H1 (cell line): ENCODE results near the gene UPK1B. TPM values are rescaled to one million over a fixed set of nuclear protein-coding genes. Genes with fewer than 3 reads are reported as not detected.
A peak's percentile ranks its signal among the peaks of the same experiment; 100 is the strongest.

Source experiments
- CTCF ChIA-PET: fragments of 300-600 bp; sonication (Branson Sonifier 250); formaldehyde crosslinking; loops from one replicate; lab custom pipeline; 2021; ENCODE audit not compliant: partially characterized antibody; lab: Charles Lee
- POLR2A ChIA-PET: fragments of 300-600 bp; sonication (Branson Sonifier 250); formaldehyde crosslinking; loops from one replicate; lab custom pipeline; 2021; ENCODE audit warnings: inconsistent platforms; ENCODE audit not compliant: partially characterized antibody; lab: Charles Lee
- DNase-seq, 2 experiments: peaks; one replicate each; pipeline versions ENCODE4 v3.0.0 to v3.0.0-alpha.2; 2010 to 2022; ENCODE audit warnings: low spot score in 2 of 2, low read depth in 1 of 2, mixed read lengths in 1 of 2
- FAIRE-seq: peaks from 2 replicates; lab custom pipeline; 2011; peaks lifted over from hg19 to GRCh38; lab: Jason Lieb, UNC
- H2AFZ ChIP-seq: 2 replicates; pipeline ENCODE4 v1.8.1; 2012; ENCODE audit warnings: low read length, inconsistent platforms
- H2AK5ac ChIP-seq: 2 replicates; pipeline ENCODE4 v1.6.1; 2013; ENCODE audit warnings: low read depth, low read length
- H2BK120ac ChIP-seq: replicated peaks from 2 replicates; pipeline ENCODE3; 2013; ENCODE audit warnings: low read depth, low read length, inconsistent platforms
- H2BK12ac ChIP-seq: 2 replicates; pipeline ENCODE4 v1.6.1; 2013; ENCODE audit warnings: low read depth, low read length
- H2BK15ac ChIP-seq: 2 replicates; pipeline ENCODE4 v1.6.1; 2013; ENCODE audit warnings: low read length
- H2BK20ac ChIP-seq: 2 replicates; pipeline ENCODE4 v1.6.1; 2013; ENCODE audit warnings: low read length
- H2BK5ac ChIP-seq: 2 replicates; pipeline ENCODE4 v1.6.1; 2013; ENCODE audit warnings: low read depth, low read length
- H3K14ac ChIP-seq: 2 replicates; pipeline ENCODE4 v1.6.1; 2013; ENCODE audit warnings: inconsistent platforms; ENCODE audit not compliant: insufficient read length
- H3K18ac ChIP-seq: 2 replicates; pipeline ENCODE4 v1.6.1; 2013; ENCODE audit warnings: low read length; ENCODE audit errors: extremely low read depth
- H3K23ac ChIP-seq: 2 replicates; pipeline ENCODE4 v1.6.1; 2013; ENCODE audit warnings: inconsistent platforms; ENCODE audit not compliant: insufficient read length
- H3K23me2 ChIP-seq: 2 replicates; pipeline ENCODE4 v1.6.1; 2013; ENCODE audit warnings: low read depth, low read length
- H3K27ac ChIP-seq: 2 replicates; pipeline ENCODE4 v1.6.1; 2011; ENCODE audit warnings: low read depth, low read length, inconsistent platforms
- H3K27me3 ChIP-seq, 4 experiments: replicated peaks in 1 of 4; 1 replicate in 1 of 4; 2 replicates in 3 of 4; pipeline versions ENCODE4 v1.6.1 to v1.8.1; 2011 to 2013; ENCODE audit warnings: low read length in 3 of 4, mild to moderate bottlenecking in 3 of 4, inconsistent platforms in 2 of 4, mixed read lengths in 2 of 4, moderate library complexity in 1 of 4; ENCODE audit not compliant: control insufficient read depth in 3 of 4, insufficient read depth in 3 of 4; ENCODE audit errors: extremely low read depth in 1 of 4
- H3K36me3 ChIP-seq, 4 experiments: 2 replicates each; pipeline versions ENCODE4 v1.6.1 to v1.8.1; 2011 to 2013; ENCODE audit warnings: mild to moderate bottlenecking in 4 of 4, low read length in 3 of 4, moderate library complexity in 2 of 4, control low read depth in 1 of 4, inconsistent platforms in 1 of 4; ENCODE audit not compliant: insufficient read depth in 4 of 4, control insufficient read depth in 2 of 4
- H3K4ac ChIP-seq: replicated peaks from 2 replicates; pipeline ENCODE3; 2013; ENCODE audit warnings: low read length, low read depth, mixed read lengths, inconsistent platforms; ENCODE audit not compliant: insufficient read length
- H3K4me1 ChIP-seq, 4 experiments: replicated peaks in 1 of 4; 1 replicate in 1 of 4; 2 replicates in 3 of 4; pipeline versions ENCODE4 v1.6.1 to v1.8.1; 2011 to 2013; ENCODE audit warnings: low read length in 3 of 4, inconsistent platforms in 2 of 4, mixed read lengths in 1 of 4; ENCODE audit not compliant: insufficient read depth in 4 of 4, control insufficient read depth in 3 of 4
- H3K4me2 ChIP-seq, 2 experiments: 2 replicates each; pipeline versions ENCODE4 v1.6.1 to v1.8.1; 2011 to 2013; ENCODE audit warnings: low read depth in 2 of 2, low read length in 2 of 2, control low read depth in 1 of 2, inconsistent platforms in 1 of 2, mild to moderate bottlenecking in 1 of 2; ENCODE audit not compliant: insufficient read depth in 1 of 2
- H3K4me3 ChIP-seq, 4 experiments: fragments of 200-600, 300-600 bp in 1 of 4; sonication (generic), shearing (Covaris generic), sonication (Bioruptor Twin) in 1 of 4; 2 replicates each; pipeline versions ENCODE4 v1.5.1 to v1.8.1; 2011 to 2016; ENCODE audit warnings: low read length in 4 of 4, low read depth in 3 of 4, control low read depth in 2 of 4, inconsistent platforms in 2 of 4, mild to moderate bottlenecking in 2 of 4, mixed read lengths in 1 of 4, moderate library complexity in 1 of 4; ENCODE audit not compliant: insufficient read depth in 2 of 4; ENCODE audit errors: extremely low read depth in 1 of 4
- H3K56ac ChIP-seq: replicated peaks from 2 replicates; pipeline ENCODE3; 2013; ENCODE audit warnings: low read depth, mild to moderate bottlenecking, mixed read lengths, low read length, inconsistent platforms; ENCODE audit not compliant: insufficient read length
- H3K79me1 ChIP-seq: 2 replicates; pipeline ENCODE4 v1.6.1; 2013; ENCODE audit warnings: low read depth, low read length, control low read depth
- H3K79me2 ChIP-seq, 2 experiments: 2 replicates each; pipeline versions ENCODE4 v1.6.1 to v1.8.1; 2012 to 2013; ENCODE audit warnings: low read length in 2 of 2, mild to moderate bottlenecking in 2 of 2, inconsistent platforms in 1 of 2; ENCODE audit not compliant: insufficient read depth in 2 of 2, control insufficient read depth in 1 of 2
- H3K9ac ChIP-seq, 4 experiments: replicated peaks in 1 of 4; 1 replicate in 1 of 4; 2 replicates in 3 of 4; pipeline versions ENCODE4 v1.6.1 to v1.8.1; 2011 to 2013; ENCODE audit warnings: low read depth in 3 of 4, low read length in 3 of 4, control low read depth in 2 of 4, mild to moderate bottlenecking in 2 of 4, moderate library complexity in 2 of 4, inconsistent platforms in 1 of 4; ENCODE audit errors: extremely low read depth in 1 of 4
- H3K9me3 ChIP-seq, 2 experiments: 2 replicates each; pipeline versions ENCODE4 v1.6.1 to v1.8.1; 2012 to 2013; ENCODE audit warnings: mild to moderate bottlenecking in 2 of 2, moderate library complexity in 2 of 2, control low read depth in 1 of 2, inconsistent platforms in 1 of 2, low read depth in 1 of 2, low read length in 1 of 2, mixed read lengths in 1 of 2; ENCODE audit not compliant: insufficient read depth in 2 of 2
- H4K20me1 ChIP-seq, 2 experiments: replicated peaks in 1 of 2; 2 replicates each; pipeline versions ENCODE3 to v1.8.1; 2011 to 2013; ENCODE audit warnings: inconsistent platforms in 2 of 2, low read length in 2 of 2, mild to moderate bottlenecking in 1 of 2; ENCODE audit not compliant: insufficient read depth in 2 of 2, control insufficient read depth in 1 of 2
- H4K5ac ChIP-seq: 2 replicates; pipeline ENCODE4 v1.6.1; 2013; ENCODE audit warnings: low read length, low read depth, mixed read lengths, inconsistent platforms; ENCODE audit not compliant: insufficient read length
- H4K8ac ChIP-seq: 2 replicates; pipeline ENCODE4 v1.8.0; 2013; ENCODE audit warnings: mild to moderate bottlenecking, moderate library complexity, low read length, inconsistent platforms; ENCODE audit not compliant: insufficient read depth; ENCODE audit errors: extremely low read depth
- H4K91ac ChIP-seq: replicated peaks from 2 replicates; pipeline ENCODE3; 2013; ENCODE audit warnings: low read length, mixed read lengths, inconsistent platforms; ENCODE audit not compliant: insufficient read length
- CEBPB ChIP-seq: IDR thresholded peaks from 2 replicates; pipeline ENCODE4 v1.6.1; 2012; ENCODE audit warnings: low read depth, low read length
- JUND ChIP-seq: IDR thresholded peaks from 2 replicates; pipeline ENCODE4 v1.6.1; 2011; ENCODE audit warnings: mild to moderate bottlenecking, improper control_type of control experiment, low read length
- MAFK ChIP-seq: IDR thresholded peaks from 2 replicates; pipeline ENCODE4 v1.6.1; 2012; ENCODE audit warnings: low read depth, mild to moderate bottlenecking, improper control_type of control experiment, low read length
- MAX ChIP-seq: IDR thresholded peaks from 2 replicates; pipeline ENCODE4 v1.6.1; 2012; ENCODE audit warnings: inconsistent platforms
- NANOG ChIP-seq: IDR thresholded peaks from 2 replicates; pipeline ENCODE4 v1.6.1; 2011; ENCODE audit warnings: low read length, low read depth, mild to moderate bottlenecking, inconsistent platforms; ENCODE audit not compliant: insufficient read depth, poor library complexity, severe bottlenecking
- POLR2A ChIP-seq, 2 experiments: IDR thresholded peaks; 1 replicate in 1 of 2; 2 replicates in 1 of 2; pipeline ENCODE4 v1.6.1; 2011; ENCODE audit warnings: low read depth in 2 of 2, low read length in 2 of 2, mild to moderate bottlenecking in 2 of 2; ENCODE audit errors: control extremely low read depth in 1 of 2
- POLR2AphosphoS5 ChIP-seq: IDR thresholded peaks from 2 replicates; pipeline ENCODE4 v1.6.1; 2011; ENCODE audit warnings: low read depth, low read length
- POU5F1 ChIP-seq: IDR thresholded peaks from 2 replicates; pipeline ENCODE4 v1.6.1; 2011; ENCODE audit warnings: low read depth, mild to moderate bottlenecking, low read length, moderate library complexity
- SRF ChIP-seq: IDR thresholded peaks from 2 replicates; pipeline ENCODE4 v1.6.1; 2011; ENCODE audit warnings: mild to moderate bottlenecking, low read depth, low read length, moderate library complexity
- WGBS, 2 experiments: shearing (Covaris generic) in 1 of 2; methylation state at CpG; one replicate each; pipeline versions ENCODE4 v1.1.6 to v1.1.7; 2013 to 2015; ENCODE audit warnings: low lambda C conversion rate in 2 of 2, mixed read lengths in 2 of 2, inconsistent platforms in 1 of 2, low coverage in 1 of 2, missing lambda C conversion rate in 1 of 2; ENCODE audit not compliant: insufficient replicate concordance in 2 of 2, insufficient coverage in 1 of 2, insufficient read length in 1 of 2; ENCODE audit errors: extremely low coverage in 1 of 2, missing lambda C conversion rate in 1 of 2; 5-methylcytosine and 5-hydroxymethylcytosine counted together
- polyA plus RNA-seq, 7 experiments: library from polyadenylated mRNA; depleted of rRNA in 3 of 7; stranded (reverse) in 5 of 7; unstranded in 2 of 7; fragments of >200 nt in 5 of 7; fragments of 200-250 nt in 2 of 7; gene quantifications; 1 replicate in 5 of 7; 2 replicates in 1 of 7; 4 replicates in 1 of 7; pipeline versions ENCODE4 v1.2.1 to v1.2.3, GENCODE V29; 2011 to 2013; ENCODE audit warnings: missing spikeins in 2 of 7, mixed read lengths in 2 of 7
- total RNA-seq: library from RNA; stranded (reverse); fragmentation: NEBNext Ultra II Directional; extraction: Animal tissue kit (Norgen Biotek cat#: 25700); gene quantifications from 2 replicates; pipeline ENCODE4 v1.2.1, GENCODE V29; 2021

The UPK1B gene
- total and polyA plus RNA-seq, 2 of the 8 experiments (the other 6 are each of a cell fraction or from before 2014, with no cell fraction given) = 0.67 to 0.68 TPM

GRCh38 chr3:119205685-119206084 is 32.3 kb downstream of the UPK1B start:
- Histone ChIP-seq H3K27me3 (no peaks in the 10 kb centered on the region), H3K27ac (no peak overlapping the region), H3K79me2 (no peaks in the 10 kb centered on the region), H2BK120ac (no peak overlapping the region), H2BK5ac (no peak overlapping the region), H3K4ac (no peak overlapping the region), H4K5ac (no peak overlapping the region), H4K20me1 (no peaks in the 10 kb centered on the region), H2BK20ac (no peak overlapping the region), H3K9me3 (peaks cover 0 to 2% of the 10 kb centered on the region in 2 experiments; a peak in 1 of 4 replicates), H2AFZ (no peak overlapping the region), H3K14ac (no peak overlapping the region), H3K23ac (no peak overlapping the region), H2BK15ac (no peak overlapping the region), H3K9ac (no peak overlapping the region), H3K4me3 (no peak overlapping the region), H3K4me2 (no peak overlapping the region), H3K56ac (no peak overlapping the region), H3K23me2 (no peaks in the 10 kb centered on the region; the same call in 1 of the 2 replicates), H3K18ac (no peak overlapping the region), H4K8ac (no peak overlapping the region)
- no peak for FAIRE-seq
- POLR2A ChIA-PET = interaction anchor here (0.8 to 1.1 kb wide), 2 partner anchors 36 to 244 kb away, joined by 3 to 4 read pairs; partner anchors contain the start of gene B4GALT4
- TF ChIP-seq NANOG (no peak), JUND (no peak), SRF (no peak), MAFK (no peak), POLR2A (IDR thresholded peaks at IDR 0.05; ENCODE audit: control extremely low read depth in 1 of 2, low read depth in 2 of 2, low read length in 2 of 2) (peak in 1 of 2 experiments; percentile 21; a peak in 1 of 3 replicates), POLR2AphosphoS5 (peak; percentile 30; the same call in 1 of the 2 replicates), MAX (no peak), CEBPB (no peak), POU5F1 (no peak)
- TF ChIP-seq, all 59 proteins: peak for 2
- Histone ChIP-seq H3K4me1 (no peaks in the 10 kb centered on the region), H2AK5ac (no peak overlapping the region), H4K91ac (no peak overlapping the region), H3K36me3 (peaks cover 0 to 13% (median 1%) of the 10 kb centered on the region in 4 experiments; a peak in 1 of 8 replicates), H2BK12ac (no peak overlapping the region), H3K79me1 (no peaks in the 10 kb centered on the region)
- no peak for DNase-seq
- 94% methylated on average over 4 of the region's 5 CpGs; no CpG with 5 or more reads in 1 of the 2 experiments for WGBS, 2 experiments
- CTCF ChIA-PET = no interaction called here
